ENCODE data around the gene EFCAB6. TPM values are rescaled to one million over a fixed set of nuclear protein-coding genes. Genes with fewer than 3 reads are reported as not detected.

Gene EFCAB6
- total and polyA plus RNA-seq, 2 of the 4 experiments (the other 2 are of a cell fraction), result 0.44 to 1.1 TPM

- no peak overlapping the region for H2BK20ac ChIP-seq (ENCODE audit: low read depth, low read length)
- CTCF ChIA-PET, result no interaction called here
- DNase-seq (no peak), ATAC-seq (ENCODE audit: low read depth) (no peak)
- H2BK120ac ChIP-seq (ENCODE audit: low read depth, low read length), result no peak overlapping the region
- H3K4me2 ChIP-seq (ENCODE audit: low read depth, low read length), result no peak overlapping the region
- H3K4ac ChIP-seq (ENCODE audit: low read depth, low read length), result no peak overlapping the region
- no peak overlapping the region for H3K23ac ChIP-seq (ENCODE audit: low read depth, low read length)
- no peaks in the 10 kb centered on the region for H3K79me1 ChIP-seq (ENCODE audit: low read depth in 1 of 2, low read length in 2 of 2)
- H3K14ac ChIP-seq (replicated peaks; ENCODE audit: low read depth, low read length), result no peak overlapping the region
- no peak overlapping the region for H3K18ac ChIP-seq (ENCODE audit: low read depth, low read length)
- TF ChIP-seq SMC3 (IDR thresholded peaks at IDR 0.05; ENCODE audit: low read depth, low read length) (no peak), USF2 (IDR thresholded peaks at IDR 0.05; ENCODE audit: low read depth, low read length) (no peak), MAZ (IDR thresholded peaks at IDR 0.05; ENCODE audit: borderline replicate concordance, low read depth, low read length) (no peak), FOS (IDR thresholded peaks at IDR 0.05; ENCODE audit: low read depth, low read length) (no peak), ELK1 (IDR thresholded peaks at IDR 0.05; ENCODE audit: borderline replicate concordance, low read depth, low read length) (no peak), CEBPB (IDR thresholded peaks at IDR 0.05; ENCODE audit: low read depth, low read length) (no peak)
- no peaks in the 10 kb centered on the region for H3K4me1 ChIP-seq (ENCODE audit: control insufficient read depth, insufficient read depth, low read length)
- H4K5ac ChIP-seq (ENCODE audit: low read depth, low read length), result no peak overlapping the region
- H2BK15ac ChIP-seq (ENCODE audit: low read depth, low read length), result no peak overlapping the region
- H3K27ac ChIP-seq (ENCODE audit: insufficient read depth, low read length), result no peak overlapping the region
- no TSS peak for BruUV-seq (replicated peaks)
- H4K20me1 ChIP-seq (ENCODE audit: insufficient read depth, low read length), result no peaks in the 10 kb centered on the region
- H2AK9ac ChIP-seq (replicated peaks; ENCODE audit: low read depth, low read length, poor library complexity), result no peak overlapping the region
- intact Hi-C loops (cut with micrococcal nuclease) (no loop called here), dilution Hi-C loops (cut with HindIII; ENCODE audit: low sequenced_read_pairs, unreplicated experiment) (no loop called here), in situ Hi-C loops (cut with MboI; ENCODE audit: low sequenced_read_pairs) (no loop called here)
- H3K27me3 ChIP-seq (ENCODE audit: control insufficient read depth, insufficient read depth, low read length), result no peaks in the 10 kb centered on the region; the same call in 1 of the 2 replicates
- no peak overlapping the region for H4K91ac ChIP-seq (ENCODE audit: insufficient read depth, low read depth, low read length)
- H2BK5ac ChIP-seq (ENCODE audit: low read depth, low read length, poor library complexity, severe bottlenecking), result no peak overlapping the region
- no peaks in the 10 kb centered on the region for H3K9me1 ChIP-seq (ENCODE audit: insufficient read depth, low read length)
- H2AFZ ChIP-seq (replicated peaks; ENCODE audit: low read length, poor library complexity), result no peak overlapping the region
- H3K9me3 ChIP-seq (ENCODE audit: control insufficient read depth, insufficient read depth, low read length), result no peaks in the 10 kb centered on the region; the same call in 1 of the 2 replicates
- no peak overlapping the region for H4K8ac ChIP-seq (ENCODE audit: low read depth in 2 of 2, low read length in 2 of 2)
- no peak overlapping the region for H2AK5ac ChIP-seq (ENCODE audit: low read depth, low read length)
- H3K36me3 ChIP-seq (ENCODE audit: control insufficient read depth, insufficient read depth, low read length), result no peaks in the 10 kb centered on the region
- H3K4me3 ChIP-seq (ENCODE audit: insufficient read depth, low read depth, low read length), result no peak overlapping the region
- H3K9ac ChIP-seq (ENCODE audit: low read depth, low read length), result no peak overlapping the region
- POLR2A ChIA-PET (ENCODE audit: unreplicated experiment), result no interaction called here
- 100% methylated on average over 3 of the region's 11 CpGs; no CpG with 5 or more reads in 1 of the 2 experiments for WGBS, 2 experiments (ENCODE audit: extremely low coverage in 2 of 2, insufficient read length in 1 of 2)
- H3K56ac ChIP-seq (ENCODE audit: extremely low read depth, insufficient read depth, low read length), result no peak overlapping the region
These were observed 180.9 kb downstream of the EFCAB6 start for GRCh38 chr22:43631201-43631600.
